GM19324 (cell line): ENCODE measurements around the gene DPYSL5.

Source experiments
- ATAC-seq: cut with Tn5 transposase; IDR thresholded peaks from one replicate; pipeline ENCODE4 v1.9.1; 2021; ENCODE audit warnings: mild to moderate bottlenecking, moderate library complexity; ENCODE audit not compliant: unreplicated experiment, low FRiP score

The DPYSL5 gene

GRCh38 chr2:26845021-26845420 lies 2.9 kb upstream of the DPYSL5 start:
- ATAC-seq: no peak

DNA sequence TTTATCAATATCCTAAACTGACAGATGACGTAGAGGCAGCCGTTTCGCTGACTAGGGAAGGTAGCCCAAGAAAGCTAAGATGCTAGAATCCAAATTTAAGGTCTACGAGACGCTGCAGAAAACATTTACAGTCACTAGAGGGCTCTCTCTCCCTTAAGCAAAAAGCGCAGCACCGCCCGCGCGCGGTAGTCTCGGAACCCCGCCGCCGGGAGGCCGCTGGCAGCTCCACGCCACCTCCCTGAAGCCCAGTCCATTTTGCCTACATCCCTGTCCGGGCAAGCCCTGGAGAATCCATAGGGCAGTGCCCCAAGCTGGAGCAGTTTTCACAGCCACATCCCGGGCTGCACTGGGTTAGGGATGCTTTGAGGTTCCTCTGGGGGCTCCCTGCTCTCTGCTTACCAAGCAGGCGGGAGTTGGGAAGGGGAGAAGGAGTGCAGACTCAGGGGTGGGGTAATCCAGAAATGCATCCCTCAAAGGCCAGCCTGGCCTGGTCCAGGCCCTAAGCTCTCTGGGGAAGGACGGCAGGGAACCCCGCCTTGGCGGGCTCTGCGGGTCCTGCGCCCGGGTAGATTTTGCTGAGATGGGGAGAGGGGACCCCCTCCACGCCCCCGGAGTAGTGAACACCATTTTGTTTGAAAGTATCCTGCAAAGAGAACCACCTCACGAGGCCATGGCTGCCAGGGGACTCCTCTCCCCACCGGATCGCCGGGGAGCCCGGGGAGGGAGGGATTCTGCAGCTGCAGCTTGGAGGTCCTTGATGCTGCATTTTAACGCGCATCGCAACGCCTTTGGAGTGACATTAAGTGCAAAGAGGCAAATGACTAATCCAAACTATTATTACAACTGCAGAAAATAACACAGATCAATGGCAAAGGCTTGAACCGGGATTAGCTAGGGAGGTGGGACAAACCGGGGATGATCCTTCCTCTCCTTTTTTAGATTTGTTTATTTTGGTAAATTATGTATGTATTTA lies 1.3 kb upstream of the DPYSL5 start:
- ATAC-seq: no peak

DNA sequence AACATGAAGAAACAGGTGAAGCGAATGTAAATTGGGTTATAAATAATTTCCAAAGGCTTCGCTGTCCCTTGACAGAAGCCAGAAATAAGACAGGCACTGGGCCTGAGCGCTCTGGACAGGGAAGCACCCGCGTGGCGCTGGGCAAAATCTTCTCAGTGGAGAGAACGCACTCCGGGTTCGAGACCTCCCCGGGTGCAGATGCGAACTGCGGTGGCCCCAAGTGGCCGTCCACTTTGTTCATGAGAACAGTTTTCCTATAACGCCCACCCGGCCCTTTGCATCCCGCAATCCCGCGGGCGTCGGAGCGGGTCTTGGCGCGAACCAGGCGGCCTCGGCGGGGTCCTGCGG lies 651 bp upstream of the DPYSL5 start:
- ATAC-seq: no peak

GRCh38 chr2:26848336-26849055 lies 564 bp downstream of the DPYSL5 start:
- no peak for ATAC-seq

- ATAC-seq: no peak
These were observed 1.4 kb downstream of the DPYSL5 start for GRCh38 chr2:26849056-26849999.

DNA sequence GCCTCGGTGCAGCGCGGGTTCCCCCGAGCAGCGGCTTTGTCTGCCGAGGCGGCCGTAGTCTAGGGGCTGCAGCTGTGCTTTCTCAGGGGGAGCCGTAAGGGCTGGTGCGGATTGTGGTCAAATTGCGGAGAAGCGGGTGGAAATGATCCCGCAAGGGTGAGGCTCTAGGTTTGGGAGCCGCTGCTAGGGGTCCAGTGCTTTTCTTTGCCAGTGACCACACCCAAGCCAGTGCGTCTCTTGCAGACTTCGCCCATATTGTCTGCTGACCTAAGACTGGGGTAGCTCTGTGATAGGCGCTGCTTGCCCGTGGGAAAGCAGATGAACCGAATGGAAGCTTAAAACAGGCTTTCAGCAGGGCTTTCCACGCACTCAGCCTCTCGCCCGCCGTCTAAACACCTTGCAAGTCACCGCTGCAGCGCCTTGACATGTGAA lies 2.1 kb downstream of the DPYSL5 start:
- ATAC-seq: no peak

GRCh38 chr2:26850505-26850904 lies 2.6 kb downstream of the DPYSL5 start:
- ATAC-seq: no peak

GRCh38 chr2:26852405-26853306 lies 4.7 kb downstream of the DPYSL5 start:
- no peak for ATAC-seq

- no peak for ATAC-seq
These were observed 5.8 kb downstream of the DPYSL5 start for GRCh38 chr2:26853751-26854150.

GRCh38 chr2:26854283-26854827 lies 6.4 kb downstream of the DPYSL5 start:
- ATAC-seq: no peak

DNA sequence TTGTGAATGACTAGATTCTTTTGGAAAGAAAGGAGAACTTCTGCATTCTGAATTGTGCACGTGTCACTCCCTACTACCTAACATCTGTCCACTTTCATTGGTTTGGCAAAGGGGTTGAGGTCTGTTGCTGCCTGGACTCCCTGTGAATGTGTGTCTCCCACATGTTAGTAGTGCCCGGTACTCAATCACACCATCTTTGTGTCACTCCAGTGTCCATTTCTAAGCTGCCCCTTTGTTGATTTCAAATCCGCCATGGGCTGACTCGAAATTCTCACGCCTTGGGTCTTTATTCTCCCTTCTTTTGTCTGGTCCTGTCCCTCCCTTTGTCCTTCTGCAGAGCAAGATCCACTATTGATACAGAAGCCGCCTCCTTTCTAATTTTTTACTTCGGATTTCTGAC lies 7.5 kb downstream of the DPYSL5 start:
- ATAC-seq: no peak

DNA sequence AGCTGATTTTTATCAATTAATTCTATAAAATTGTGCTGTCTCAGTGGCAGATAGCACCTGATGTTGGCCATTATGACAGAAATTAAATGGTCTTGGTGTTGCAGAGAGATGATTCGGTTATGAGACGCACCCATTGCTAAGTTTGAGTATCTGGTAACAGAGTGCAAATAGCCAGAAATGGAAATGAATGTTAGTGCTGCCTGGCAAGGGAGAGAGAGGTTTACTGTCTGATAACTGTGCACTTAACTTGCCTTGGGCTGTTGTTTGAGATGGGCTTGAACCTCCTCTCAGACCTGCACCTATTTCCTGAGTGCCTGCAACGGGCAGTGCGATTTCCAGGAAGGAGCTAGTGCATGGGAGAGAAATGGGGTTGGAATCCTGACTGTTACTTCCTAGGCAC lies 11.7 kb downstream of the DPYSL5 start:
- no peak for ATAC-seq

GRCh38 chr2:26860211-26860850 lies 12.4 kb downstream of the DPYSL5 start:
- ATAC-seq: no peak

DNA sequence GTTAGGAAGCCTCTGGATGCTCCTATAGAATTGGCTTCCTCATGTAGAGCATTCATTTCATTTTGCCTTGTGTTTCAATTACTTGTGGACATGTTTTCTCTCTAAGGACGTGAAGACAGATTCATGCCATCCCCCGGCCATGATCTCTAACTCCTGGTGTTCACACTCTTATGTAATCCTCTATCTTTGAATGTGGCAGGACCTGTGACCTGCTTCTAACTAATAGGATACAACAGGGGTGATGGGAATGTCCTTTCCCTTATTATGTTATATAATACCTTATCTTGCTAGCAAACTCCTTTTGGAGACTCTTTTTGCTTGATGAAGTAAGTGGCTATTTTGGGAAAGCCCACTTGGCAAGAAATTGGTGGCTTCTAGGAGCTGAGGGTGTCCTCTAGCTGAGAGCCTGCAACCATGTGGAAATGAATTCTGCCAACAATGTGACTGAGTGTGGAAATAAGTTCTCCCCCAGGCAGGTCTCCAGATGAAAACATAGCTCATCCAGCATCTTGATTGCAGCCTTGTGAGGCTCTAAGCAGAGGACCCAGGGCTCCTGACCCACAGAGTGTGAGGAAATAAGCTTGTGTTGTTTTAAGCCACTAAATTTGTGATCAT lies 13.8 kb downstream of the DPYSL5 start:
- ATAC-seq: no peak

- no peak for ATAC-seq
These were observed 16.3 kb downstream of the DPYSL5 start for GRCh38 chr2:26864226-26864625.

DNA sequence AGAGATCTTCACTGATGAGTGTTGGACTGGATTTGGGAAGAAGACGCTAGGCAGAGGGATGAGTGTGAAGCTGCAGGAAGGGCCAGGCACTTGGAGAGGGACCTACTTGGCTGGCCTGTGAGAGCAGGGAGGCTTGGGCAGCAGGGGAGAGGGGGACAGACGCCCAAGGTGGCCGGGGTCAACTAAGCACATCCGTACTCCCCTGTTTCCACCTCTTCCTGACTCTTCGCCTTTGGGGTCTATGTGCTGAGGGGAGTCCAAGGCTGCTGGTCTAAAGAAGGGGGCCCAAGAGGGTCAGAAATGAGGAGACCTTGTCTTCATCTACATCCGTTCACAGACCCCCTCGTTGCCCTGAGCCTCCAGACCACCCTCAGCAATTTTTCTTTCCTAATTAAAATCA lies 16.7 kb downstream of the DPYSL5 start:
- no peak for ATAC-seq

DNA sequence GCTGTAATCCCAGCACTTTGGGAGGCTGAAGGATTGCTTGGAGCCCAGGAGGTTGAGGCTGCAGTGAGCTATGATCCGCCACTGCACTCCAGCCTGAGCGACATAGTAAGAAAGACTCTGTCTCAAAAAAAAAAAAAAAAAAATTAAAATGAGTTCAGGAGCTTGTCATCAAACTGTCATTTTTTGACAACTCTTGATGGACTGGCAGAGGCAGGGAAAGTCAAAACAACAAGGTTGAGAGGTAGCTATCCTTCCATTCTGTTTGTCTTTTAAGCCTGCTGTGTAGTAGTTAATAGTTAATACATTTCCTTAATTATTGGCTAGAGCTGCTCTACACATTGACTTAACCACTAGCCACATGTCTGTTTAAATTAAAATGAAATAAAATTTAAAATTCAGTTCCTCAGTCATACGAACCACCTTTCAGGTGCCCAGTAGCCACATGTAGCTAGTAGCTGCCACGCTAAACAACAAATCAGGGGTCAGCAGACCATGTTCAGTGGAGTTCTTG lies 22.7 kb downstream of the DPYSL5 start:
- ATAC-seq: no peak

- no peak for ATAC-seq
These were observed 25.5 kb downstream of the DPYSL5 start for GRCh38 chr2:26873286-26873983.
